GM19193 (cell line): ENCODE measurements around the gene CLSTN2.

Source experiments
- POLR2A ChIP-seq: IDR thresholded peaks from 4 replicates; pipeline ENCODE4 v1.6.1; 2011; ENCODE audit not compliant: insufficient read depth, insufficient read length; ENCODE audit errors: extremely low read depth

Gene CLSTN2

DNA sequence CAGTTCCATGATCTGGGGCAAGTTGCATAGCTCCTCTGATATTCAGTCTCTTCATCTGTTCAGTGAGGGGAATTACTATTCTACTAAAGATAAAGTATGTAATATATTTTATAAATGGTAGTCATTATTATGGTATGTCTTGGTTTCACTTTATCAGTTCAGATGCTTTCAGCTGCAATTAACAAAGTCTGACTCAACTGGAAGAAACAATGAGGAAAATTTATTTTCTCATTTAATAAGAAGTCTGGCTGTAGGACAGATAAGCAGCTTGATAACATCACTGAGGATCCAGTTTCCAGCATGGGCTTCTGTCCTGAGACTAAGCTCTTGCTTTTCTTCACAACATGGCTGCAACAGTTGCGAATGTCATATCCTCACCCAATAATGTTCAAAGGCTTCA is 388.6 kb downstream of the CLSTN2 start:
- TF ChIP-seq POLR2A, result no peak

DNA sequence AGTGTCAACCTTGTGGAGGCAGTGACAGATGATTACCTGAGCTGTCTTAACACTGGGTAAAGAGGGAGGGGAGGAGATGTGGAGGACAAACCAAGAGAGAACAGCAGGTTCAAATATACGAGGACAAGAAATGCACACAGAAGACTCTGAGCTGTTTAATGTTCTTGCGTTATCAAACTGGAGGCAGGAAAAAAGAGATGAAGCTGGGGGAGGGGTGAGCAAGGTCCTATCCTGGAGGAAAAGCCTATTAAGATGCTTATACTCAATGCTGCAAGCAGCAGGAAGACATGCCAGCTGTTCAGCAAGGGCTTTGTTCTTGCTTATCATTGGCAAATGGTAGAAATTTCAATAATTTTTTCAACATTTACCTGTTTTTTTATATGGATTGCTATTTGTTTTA is 397.1 kb downstream of the CLSTN2 start:
- no peak for TF ChIP-seq POLR2A

DNA sequence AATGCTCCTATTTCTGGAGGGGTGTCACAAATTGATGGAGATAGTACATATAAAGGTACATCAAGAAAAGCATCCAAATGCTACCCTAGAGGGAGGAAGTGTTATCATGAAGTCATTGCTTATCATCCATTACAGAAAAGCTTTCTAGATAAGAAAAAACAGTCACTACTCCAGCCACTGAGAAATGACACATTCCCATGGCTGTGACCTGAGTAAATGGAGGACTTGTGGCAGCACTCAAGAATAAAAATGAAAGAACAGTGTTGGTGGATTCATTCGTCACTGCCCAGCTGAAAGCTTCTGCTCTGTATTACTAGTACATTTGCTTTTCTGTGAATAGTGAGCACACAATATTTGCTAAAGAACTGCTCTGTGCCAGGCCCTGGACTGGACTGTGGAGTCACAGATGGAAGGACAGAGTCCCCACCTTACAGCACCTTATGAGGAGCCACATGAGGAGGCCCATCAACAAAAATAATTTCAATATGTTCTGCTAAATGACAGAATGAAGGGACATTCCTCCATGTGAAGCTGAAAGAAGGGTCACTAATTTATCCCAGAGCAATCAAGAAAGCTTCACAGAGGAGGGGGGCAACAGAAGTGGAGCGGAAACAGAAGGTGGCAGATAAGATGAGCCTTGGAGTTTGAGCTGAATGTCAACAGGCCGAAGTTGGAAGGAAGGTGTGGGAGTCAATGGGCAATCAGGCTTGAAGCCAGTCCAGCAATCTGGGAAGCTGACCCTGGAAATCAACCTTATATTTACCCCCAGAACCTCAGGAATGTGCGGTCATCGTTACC is 399.3 kb downstream of the CLSTN2 start:
- no peak for TF ChIP-seq POLR2A

- no peak for TF ChIP-seq POLR2A
These were observed 401.5 kb downstream of the CLSTN2 start for GRCh38 chr3:140336465-140336864.

- TF ChIP-seq POLR2A, result no peak
These were observed 403.9 kb downstream of the CLSTN2 start for GRCh38 chr3:140338916-140339315.

- no peak for TF ChIP-seq POLR2A
These were observed 406.2 kb downstream of the CLSTN2 start for GRCh38 chr3:140341203-140341602.

GRCh38 chr3:140341817-140342403 is 406.9 kb downstream of the CLSTN2 start:
- TF ChIP-seq POLR2A, result no peak

DNA sequence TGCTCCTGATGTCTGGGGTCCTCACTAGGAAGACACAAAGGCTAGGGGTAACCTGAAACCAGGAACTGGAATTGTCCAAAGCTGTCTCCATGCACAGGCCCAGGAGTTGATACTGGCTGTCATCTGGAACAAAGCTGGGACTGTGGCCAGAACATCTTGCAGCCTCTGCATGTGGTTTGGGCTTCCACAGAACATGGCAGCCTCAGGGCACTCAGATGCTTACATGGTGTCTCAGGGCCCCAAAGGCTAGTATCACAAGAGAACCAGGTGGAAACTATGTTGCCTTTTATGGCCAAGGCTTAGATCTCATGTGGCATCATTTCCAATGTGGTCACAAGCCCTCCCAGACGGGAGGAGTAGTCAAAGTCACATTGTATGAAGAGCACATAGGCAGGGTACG is 407.7 kb downstream of the CLSTN2 start:
- no peak for TF ChIP-seq POLR2A

- no peak for TF ChIP-seq POLR2A
These were observed 408.5 kb downstream of the CLSTN2 start for GRCh38 chr3:140343211-140344081.

DNA sequence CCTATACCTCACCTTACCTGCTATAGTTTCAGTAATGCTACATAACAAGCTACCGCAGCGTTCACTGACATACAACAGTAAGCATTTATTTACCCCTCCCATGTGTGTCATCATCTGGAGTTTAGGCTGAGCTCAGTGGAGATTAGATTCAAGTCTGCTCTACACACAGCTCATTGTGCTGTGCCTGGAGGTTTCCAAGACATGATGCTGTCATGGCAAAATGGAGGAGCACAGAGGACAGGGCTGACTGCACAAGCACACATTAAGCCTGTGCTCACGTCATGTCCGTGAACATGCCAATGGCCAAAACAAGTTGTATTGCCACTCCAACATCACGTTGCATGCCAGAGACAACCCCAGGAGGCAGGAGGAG is 409.1 kb downstream of the CLSTN2 start:
- no peak for TF ChIP-seq POLR2A

- TF ChIP-seq POLR2A, result no peak
These were observed 409.7 kb downstream of the CLSTN2 start for GRCh38 chr3:140344601-140345205.

DNA sequence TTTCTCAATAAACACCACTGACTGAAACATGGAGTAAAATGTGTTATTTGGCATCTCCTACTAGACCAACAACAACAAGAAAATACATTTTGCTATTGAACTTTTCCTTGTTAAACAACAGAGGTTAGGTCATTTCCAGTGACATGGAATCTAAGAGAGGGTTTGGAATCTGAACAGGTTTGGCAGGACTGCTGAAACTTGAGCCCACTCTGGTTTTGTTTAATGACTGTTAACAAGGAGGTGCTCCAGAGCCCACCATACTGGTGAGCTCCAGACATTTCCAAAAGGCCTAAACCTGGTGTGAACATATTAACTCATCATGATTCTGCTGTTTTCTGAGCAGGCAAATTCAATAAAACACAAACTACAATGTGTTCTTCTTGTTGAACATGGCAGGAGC is 412.2 kb downstream of the CLSTN2 start:
- TF ChIP-seq POLR2A, result no peak

GRCh38 chr3:140349938-140350337 is 415.0 kb downstream of the CLSTN2 start:
- TF ChIP-seq POLR2A, result no peak

DNA sequence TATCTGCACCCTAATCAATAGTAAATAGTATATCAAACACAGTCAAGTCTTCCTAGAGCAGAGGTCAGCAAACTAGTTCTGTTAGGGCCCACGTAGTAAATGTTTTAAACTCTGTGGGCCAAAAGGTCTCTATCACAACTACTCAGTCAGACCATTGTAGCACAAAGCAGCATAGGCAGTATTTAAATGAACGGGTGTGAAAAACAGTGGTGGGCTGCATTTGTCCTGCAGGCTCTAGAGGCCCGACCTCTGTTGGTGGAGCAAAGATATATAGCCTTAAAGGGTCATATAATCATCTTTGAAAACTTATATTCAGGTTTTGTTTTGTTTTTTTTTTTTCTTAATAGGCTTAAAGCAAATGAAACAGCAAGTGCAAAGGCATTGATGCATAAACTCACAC is 416.5 kb downstream of the CLSTN2 start:
- TF ChIP-seq POLR2A, result no peak

- TF ChIP-seq POLR2A, result no peak
These were observed 420.5 kb downstream of the CLSTN2 start for GRCh38 chr3:140355481-140355880.
